GM19438 (cell line): ENCODE measurements around the gene CTSW.
A peak's percentile ranks its signal among the peaks of the same experiment; 100 is the strongest.
"Not testable (repeated sequence)": the region's sequence is repeated elsewhere in the genome, so short reads cannot be mapped to it uniquely, and the experiment has no call there.

Experiments used
- ATAC-seq: cut with Tn5 transposase; IDR thresholded peaks from one replicate; pipeline ENCODE4 v1.9.1; 2021; ENCODE audit warnings: low read depth; ENCODE audit not compliant: unreplicated experiment

CTSW gene

DNA sequence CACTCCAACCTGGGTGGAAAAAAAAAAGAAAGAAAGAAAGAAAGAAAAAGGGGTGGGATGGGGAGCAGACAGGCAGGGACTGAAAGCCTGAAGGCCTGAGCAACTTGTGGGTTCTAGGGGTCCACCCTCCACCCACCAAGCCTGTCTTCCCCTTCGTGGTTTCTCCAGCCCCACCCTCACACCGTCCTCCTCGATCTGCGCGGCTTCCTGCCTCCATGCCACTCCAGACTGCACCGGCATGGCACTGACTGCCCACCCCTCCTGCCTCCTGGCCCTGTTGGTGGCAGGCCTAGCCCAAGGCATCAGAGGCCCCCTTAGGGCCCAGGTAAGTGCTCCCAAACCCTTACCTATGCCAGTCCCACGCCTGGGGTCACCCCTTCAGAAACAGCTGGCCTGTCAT is at the start of gene CTSW:
TSS of gene CTSW (plus strand) at position 221 of the 400 bp plus-strand sequence. CDS start at position 239, 18 bp downstream.
- ATAC-seq = no peak

- ATAC-seq = not testable (repeated sequence)
Measured at GRCh38 chr11:65832231-65832630, 47.4 kb upstream of the CTSW start.

- ATAC-seq = peak; percentile 94
Measured at GRCh38 chr11:65833297-65834030, 46.2 kb upstream of the CTSW start, which contains the start of gene SNX32. Gene SNX32, plus strand, starts transcription at chr11:65833963. Its CDS starts 103 bp downstream, at chr11:65834066.

DNA sequence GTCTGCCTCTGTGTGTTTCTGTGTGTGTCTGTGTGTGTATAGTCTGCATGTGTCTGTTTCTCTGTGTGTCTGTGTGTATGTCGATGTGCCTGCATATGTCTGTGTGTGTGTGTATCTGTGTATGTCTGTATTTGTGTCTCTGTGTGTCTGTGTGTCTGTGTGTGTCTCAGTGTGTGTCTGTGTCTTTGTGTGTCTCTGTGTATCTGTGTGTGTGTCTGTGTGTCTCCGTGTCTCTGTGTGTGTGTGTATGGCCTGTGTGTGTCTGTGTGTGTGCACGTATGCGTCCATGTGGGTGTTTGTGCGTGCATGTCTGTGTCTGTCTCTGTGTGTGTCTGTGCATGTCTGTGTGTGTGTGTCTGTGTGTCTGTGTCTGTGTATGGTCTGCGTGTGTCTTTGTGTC is 45.4 kb upstream of the CTSW start:
- no peak for ATAC-seq

- no peak for ATAC-seq
Measured at GRCh38 chr11:65842144-65842543, 37.5 kb upstream of the CTSW start.

- no peak for ATAC-seq
Measured at GRCh38 chr11:65843811-65844210, 35.8 kb upstream of the CTSW start.

DNA sequence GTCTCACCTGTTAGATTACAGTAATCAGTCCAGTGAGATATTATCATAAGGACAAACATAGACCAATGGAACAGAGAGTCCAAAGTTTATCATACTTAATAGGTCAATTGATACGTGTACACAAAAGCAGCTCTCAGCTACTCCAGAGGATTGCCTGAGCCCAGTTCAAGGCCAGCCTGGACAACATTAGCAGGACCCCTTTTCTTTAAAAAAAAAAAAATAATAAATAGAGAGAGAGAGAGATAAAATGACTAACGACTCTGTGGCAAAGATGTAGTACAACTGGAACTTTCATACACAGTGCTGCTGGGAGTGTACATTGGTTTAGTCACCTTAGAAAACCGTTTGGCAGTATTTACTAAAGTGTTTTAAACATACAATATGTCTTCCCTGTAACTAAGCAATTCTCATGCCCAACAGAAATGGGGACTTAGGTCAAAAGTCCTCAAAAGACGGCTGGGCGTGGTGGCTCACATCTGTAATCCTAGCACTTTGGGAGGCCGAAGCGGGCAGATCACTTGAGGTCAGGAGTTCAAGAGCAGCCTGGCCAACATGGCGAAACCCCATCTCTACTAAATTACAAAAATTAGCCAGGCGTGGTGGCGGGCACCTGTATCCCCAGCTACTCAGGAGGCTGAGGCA is 35.3 kb upstream of the CTSW start:
- no peak for ATAC-seq

GRCh38 chr11:65847746-65848145 is 31.9 kb upstream of the CTSW start:
- ATAC-seq = no peak

DNA sequence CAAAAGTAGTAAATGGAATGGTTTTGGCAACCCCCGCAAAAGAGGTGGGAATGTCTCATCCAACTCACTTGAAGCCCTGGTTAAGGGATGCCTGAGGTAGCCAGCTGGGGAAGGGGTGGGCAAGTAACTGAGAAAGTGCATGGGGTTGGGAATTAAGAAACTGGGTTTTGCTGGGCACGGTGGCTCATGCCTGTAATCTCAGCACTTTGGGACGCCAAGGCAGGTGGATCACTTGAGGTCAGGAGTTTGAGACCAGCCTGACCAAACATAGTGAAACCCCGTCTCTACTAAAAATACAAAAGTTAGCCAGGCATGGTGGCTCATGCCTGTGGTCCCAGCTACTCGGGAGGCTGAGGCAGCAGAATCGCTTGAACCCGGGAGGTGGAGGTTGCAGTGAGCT is 30.9 kb upstream of the CTSW start:
- ATAC-seq = not testable (repeated sequence)

DNA sequence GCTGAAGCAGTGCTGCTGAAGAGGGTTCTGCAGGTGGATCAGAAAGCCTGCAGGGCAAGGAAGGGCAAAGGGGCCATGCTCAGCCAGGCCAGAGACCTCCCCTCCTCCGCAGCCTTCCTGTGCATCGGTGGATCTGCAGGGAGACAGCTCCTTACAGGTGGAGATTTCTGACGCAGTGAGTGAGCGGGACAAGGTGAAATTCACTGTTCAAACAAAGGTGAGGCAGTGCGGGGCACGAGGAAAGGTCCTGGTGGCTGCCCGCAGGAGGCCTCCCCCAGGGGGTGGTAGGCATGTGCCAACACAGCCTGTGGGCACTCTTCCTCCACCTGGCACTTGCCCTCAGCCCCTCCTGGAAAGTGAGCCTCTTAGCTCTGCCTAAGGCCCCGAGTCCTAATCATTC is 30.3 kb upstream of the CTSW start:
- no peak for ATAC-seq

GRCh38 chr11:65849771-65850216 is 29.8 kb upstream of the CTSW start:
- ATAC-seq = no peak

DNA sequence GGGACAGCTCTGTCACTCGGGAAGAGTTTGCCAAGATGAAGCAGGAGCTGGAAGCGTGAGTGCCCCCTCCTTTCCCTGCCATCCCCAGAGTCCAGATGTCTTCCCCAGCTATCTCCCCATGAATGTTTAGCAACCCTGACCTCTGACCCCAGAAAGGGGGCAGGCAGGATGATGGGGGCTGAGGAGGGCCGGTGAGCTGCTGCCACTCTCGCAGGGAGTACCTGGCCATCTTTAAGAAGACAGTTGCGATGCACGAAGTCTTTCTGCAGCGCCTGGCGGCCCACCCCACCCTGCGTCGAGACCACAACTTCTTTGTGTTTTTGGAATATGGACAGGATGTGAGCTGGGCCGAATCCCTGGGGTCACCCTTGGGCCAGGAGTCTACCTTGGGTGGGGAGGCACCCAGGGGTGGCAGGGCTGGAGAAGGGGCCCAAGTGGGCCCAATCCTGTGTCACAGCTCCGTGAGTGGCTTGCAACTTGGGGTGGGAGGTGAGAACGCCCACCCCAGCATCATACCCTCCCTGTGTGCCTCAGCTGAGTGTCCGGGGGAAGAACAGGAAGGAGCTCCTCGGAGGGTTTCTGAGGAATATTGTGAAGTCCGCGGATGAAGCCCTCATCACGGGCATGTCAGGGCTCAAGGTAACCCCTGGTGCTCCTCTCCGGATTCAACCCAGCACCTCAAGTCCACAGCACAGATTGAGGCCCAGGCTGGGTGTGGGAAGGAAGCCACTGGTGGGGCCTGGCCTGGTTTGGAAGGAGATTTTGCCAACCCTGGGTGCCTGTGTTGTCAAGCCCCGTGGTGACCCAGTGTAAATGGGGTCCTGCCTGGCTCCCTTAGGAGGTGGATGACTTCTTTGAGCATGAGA is 29.2 kb upstream of the CTSW start:
- ATAC-seq = no peak

GRCh38 chr11:65851083-65851579 is 28.5 kb upstream of the CTSW start:
- ATAC-seq = no peak

DNA sequence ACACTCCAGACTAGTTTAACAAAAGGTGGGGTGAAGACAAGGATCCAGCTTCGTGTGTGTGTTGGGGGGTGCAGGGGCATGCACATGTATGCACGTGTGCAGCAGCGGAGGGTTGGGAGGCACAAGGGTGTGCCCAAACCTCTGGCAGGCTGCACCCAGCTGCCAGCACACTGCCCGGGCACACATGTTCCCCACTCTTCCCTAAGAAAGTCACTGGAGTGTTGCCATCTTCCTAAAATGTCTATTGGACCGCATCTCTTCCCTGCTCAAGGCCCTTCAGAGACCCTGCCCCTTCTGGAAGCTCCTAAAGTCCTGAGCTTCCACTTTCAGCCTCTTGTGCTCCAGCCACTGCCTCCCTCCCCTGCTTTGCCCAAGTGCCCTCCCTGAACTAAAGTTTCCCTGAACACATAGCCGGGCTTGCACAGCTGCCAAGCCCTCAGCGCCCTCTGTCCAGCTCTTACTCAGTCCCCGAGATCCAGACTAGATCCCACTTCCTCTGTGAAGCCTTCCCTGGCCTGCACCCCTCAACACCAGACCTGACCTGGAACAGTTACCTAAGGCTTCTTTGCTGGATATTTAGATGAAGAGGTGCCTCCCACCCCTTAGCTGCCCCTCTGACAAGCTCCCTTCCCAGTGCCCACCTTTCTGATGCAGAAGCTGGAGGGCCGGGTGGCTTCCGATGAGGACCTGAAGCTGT is 27.7 kb upstream of the CTSW start:
- no peak for ATAC-seq

GRCh38 chr11:65852508-65853245 is 27.0 kb upstream of the CTSW start:
- ATAC-seq = no peak

GRCh38 chr11:65853246-65853979 is 26.2 kb upstream of the CTSW start:
- ATAC-seq = no peak

GRCh38 chr11:65854161-65854592 is 25.5 kb upstream of the CTSW start:
- ATAC-seq = no peak

DNA sequence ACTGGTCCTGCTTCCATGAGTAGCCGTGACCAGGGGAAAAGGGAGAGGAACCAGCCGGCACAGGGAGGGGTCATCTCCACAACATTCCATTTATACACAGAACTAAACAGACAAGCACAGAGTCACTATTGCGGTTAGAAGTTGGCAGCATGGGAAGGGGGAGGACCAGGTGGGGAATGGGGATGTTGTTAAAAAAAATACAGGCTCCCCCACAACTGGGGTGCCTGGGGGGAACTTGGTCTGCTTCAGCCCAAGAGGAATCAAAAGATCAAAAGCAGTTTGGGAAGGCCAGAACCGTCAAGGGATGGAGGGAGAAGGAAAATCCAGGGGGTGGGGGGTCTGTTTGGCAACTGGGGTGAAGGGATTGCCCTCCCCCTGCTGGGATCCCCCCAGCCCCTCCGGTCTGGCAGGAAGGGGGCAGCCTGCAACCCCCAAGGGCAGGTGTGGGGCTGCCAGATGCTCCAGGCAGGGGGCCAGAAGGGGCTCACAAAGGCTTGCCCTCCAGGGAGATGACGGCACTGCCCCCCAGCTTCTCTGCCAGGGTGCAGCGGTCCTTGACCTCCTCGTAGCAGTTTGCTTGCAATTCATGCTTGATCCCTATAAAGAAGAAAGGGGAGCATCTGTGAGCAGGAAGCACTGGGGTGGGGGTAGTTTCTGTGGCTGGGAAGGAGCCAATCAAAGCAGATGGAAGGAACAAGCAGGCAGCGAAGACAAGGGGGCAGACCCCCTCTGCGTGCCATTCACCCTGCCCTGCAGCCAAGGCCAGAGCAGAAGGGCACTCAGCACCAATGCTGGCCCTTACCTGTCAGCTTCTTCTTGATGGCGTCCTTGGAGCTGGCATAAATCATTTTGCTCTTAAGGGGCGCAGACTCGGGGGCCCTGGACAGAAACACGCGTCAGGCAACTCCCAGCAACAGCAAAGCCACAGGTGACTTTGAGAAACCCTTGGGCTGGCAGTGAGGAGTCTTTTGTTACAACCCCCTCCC is 24.5 kb upstream of the CTSW start:
- no peak for ATAC-seq
